HL-60/S4 (cell line): ENCODE data around the gene AKT2.

ENCODE experiments used
- in situ Hi-C: fragments of 300-500 bp; cut with MboI; formaldehyde crosslinking; loops from 2 replicates; pipeline ENCODE4 v1.14.3; 2022; ENCODE audit warnings: low sequenced_read_pairs

Gene AKT2

GRCh38 chr19:40274585-40275544 lies 10.3 kb downstream of the AKT2 start:
- in situ Hi-C loops = no loop called here

- in situ Hi-C loops = no loop called here
Measured at GRCh38 chr19:40273469-40274360, 11.4 kb downstream of the AKT2 start.

- in situ Hi-C loops = no loop called here
Measured at GRCh38 chr19:40272261-40272660, 12.9 kb downstream of the AKT2 start.

- in situ Hi-C loops = no loop called here
Measured at GRCh38 chr19:40271706-40272105, 13.4 kb downstream of the AKT2 start.

- in situ Hi-C loops = no loop called here
Measured at GRCh38 chr19:40270362-40271089, 14.6 kb downstream of the AKT2 start.

- in situ Hi-C loops = no loop called here
Measured at GRCh38 chr19:40269216-40269940, 15.8 kb downstream of the AKT2 start.

GRCh38 chr19:40267601-40267997 lies 17.5 kb downstream of the AKT2 start:
- in situ Hi-C loops = no loop called here

- in situ Hi-C loops = no loop called here
Measured at GRCh38 chr19:40266912-40267600, 18.1 kb downstream of the AKT2 start.

GRCh38 chr19:40266119-40266518 lies 19.0 kb downstream of the AKT2 start:
- in situ Hi-C loops = no loop called here

GRCh38 chr19:40265763-40266099 lies 19.4 kb downstream of the AKT2 start:
- in situ Hi-C loops = no loop called here

GRCh38 chr19:40265055-40265762 lies 19.9 kb downstream of the AKT2 start:
- in situ Hi-C loops = no loop called here

- in situ Hi-C loops = no loop called here
Measured at GRCh38 chr19:40264314-40265054, 20.7 kb downstream of the AKT2 start.

- in situ Hi-C loops = no loop called here
Measured at GRCh38 chr19:40263440-40264313, 21.5 kb downstream of the AKT2 start.

- in situ Hi-C loops = no loop called here
Measured at GRCh38 chr19:40262422-40262821, 22.7 kb downstream of the AKT2 start.

- in situ Hi-C loops = no loop called here
Measured at GRCh38 chr19:40261631-40262030, 23.5 kb downstream of the AKT2 start.

GRCh38 chr19:40257096-40257517 lies 28.0 kb downstream of the AKT2 start:
- in situ Hi-C loops = no loop called here

GRCh38 chr19:40256512-40256911 lies 28.6 kb downstream of the AKT2 start:
- in situ Hi-C loops = no loop called here
